Activated CD8-positive, alpha-beta memory T cell treated with anti-CD3 and anti-CD28 coated beads, Interleukin-2, amount 10 ng/mL, durations not matched to agents 7 days and 5 days (primary cell): ENCODE results near the gene HEPACAM. TPM values are rescaled to one million over a fixed set of nuclear protein-coding genes. Genes with fewer than 3 reads are reported as not detected.

Experiments
- ATAC-seq: fragments of 150-1000 bp; cut with Tn5 transposase; one replicate; pipeline ENCODE4 v1.10.0; 2021; ENCODE audit warnings: moderate library complexity
- CTCF ChIA-PET: fragments of 350-600 bp; sonication (Branson Sonifier 250); formaldehyde crosslinking; loops from one replicate; lab custom pipeline; 2021; ENCODE audit warnings: antibody characterized with exemption; lab: Charles Lee
- DNase-seq: peaks from one replicate; pipeline ENCODE4 v3.0.0-alpha.2; 2020
- H3K27ac Mint-ChIP-seq: one replicate; pipeline ENCODE4 v1.8.0; 2021; ENCODE audit warnings: mild to moderate bottlenecking, mixed read lengths
- H3K27me3 Mint-ChIP-seq: one replicate; pipeline ENCODE4 v1.8.0; 2021; ENCODE audit warnings: mixed read lengths
- H3K36me3 Mint-ChIP-seq: one replicate; pipeline ENCODE4 v1.8.0; 2021; ENCODE audit warnings: mild to moderate bottlenecking, mixed read lengths
- H3K4me1 Mint-ChIP-seq: one replicate; pipeline ENCODE4 v1.8.0; 2021; ENCODE audit warnings: mixed read lengths
- H3K4me3 Mint-ChIP-seq: one replicate; pipeline ENCODE4 v1.8.0; 2021; ENCODE audit warnings: mild to moderate bottlenecking, moderate library complexity, mixed read lengths
- H3K9me3 Mint-ChIP-seq: one replicate; pipeline ENCODE4 v1.8.0; 2022; ENCODE audit warnings: low read depth, mixed read lengths
- total RNA-seq, 2 experiments: library from RNA; stranded (reverse); gene quantifications; one replicate each; pipeline ENCODE4 v1.2.3, GENCODE V29; 2021

HEPACAM gene
- total RNA-seq, 2 experiments from 2014 or later, result not detected

DNA sequence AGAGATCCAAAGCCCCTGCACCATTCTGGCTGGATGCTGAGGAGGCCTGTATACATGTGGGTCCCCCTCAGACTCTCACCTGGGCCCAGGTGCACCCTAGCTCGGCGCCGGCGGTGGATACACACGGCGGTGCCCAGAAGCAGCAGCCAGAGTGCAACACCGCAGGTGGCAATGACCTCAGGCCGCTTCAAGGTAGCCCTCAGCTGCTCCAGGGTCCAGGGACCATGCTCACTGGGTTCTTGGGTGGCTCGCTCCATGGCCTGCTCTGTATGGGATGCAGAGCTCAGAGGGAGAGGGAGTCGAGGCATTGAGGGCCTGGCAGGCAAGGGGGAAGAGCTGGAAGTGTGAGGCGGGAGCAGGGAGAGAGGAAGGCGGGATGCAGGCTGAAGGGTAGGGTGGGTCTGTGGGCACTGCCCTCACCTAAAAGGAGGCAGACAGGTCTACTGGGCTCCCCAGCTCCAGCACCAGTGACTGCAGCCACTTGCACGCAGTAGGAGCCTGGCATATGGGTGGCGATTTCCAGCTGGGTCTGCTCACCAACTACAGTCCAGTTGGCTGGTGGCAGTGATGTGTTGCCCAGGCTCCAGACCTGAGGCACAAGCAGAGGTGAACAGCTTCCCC, 42.0 kb downstream of the HEPACAM start:
- Mint-ChIP-seq H3K27me3 (peaks cover 17% of the 10 kb centered on the region), H3K4me3 (no peak overlapping the region), H3K36me3 (no peaks in the 10 kb centered on the region), H3K9me3 (no peaks in the 10 kb centered on the region), H3K4me1 (peaks cover 2% of the 10 kb centered on the region), H3K27ac (no peak overlapping the region)
- DNase-seq (no peak), ATAC-seq (no peak)
- CTCF ChIA-PET, result interaction anchor here (1.1 kb wide), 1 partner anchor 18 kb away, joined by 4 read pairs; no protein-coding TSS in a partner anchor

DNA sequence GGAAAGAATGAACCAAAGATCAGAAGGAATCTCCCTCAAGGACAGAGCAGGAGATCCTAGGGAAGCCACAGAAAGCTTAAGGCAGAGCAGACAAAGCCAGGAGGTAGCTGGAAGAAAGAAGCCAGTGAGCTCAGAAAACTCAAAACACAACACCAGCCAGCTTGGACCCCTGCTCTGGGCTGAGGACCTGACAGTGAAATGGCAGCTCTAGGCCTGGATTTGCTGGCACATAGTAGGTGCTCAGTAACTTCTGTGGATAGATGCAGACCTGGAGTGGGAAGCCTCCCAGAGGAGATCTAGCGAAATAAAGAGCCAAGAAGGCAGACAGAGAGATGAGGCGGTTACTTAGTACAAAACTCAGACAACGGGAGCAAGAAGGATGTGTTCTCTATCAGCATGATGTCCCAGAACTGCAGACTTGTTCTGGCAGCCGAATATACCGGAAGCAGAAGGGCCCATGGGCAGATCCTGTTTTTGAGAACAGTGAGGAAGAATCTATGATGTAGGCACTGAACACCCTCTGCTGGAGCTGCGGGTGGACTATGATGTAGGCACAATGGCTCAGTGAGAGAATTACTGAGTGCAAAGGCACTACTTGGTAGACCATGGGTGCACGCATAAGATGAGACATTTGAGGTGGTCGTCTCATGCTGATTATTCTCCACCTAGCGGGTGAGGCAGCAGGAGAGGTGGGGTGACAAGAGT, 42.9 kb downstream of the HEPACAM start:
- no peak overlapping the region for H3K4me3 Mint-ChIP-seq
- H3K27me3 Mint-ChIP-seq, result peaks cover 17% of the 10 kb centered on the region
- ATAC-seq (no peak), DNase-seq (peak; percentile 22)
- H3K9me3 Mint-ChIP-seq, result no peaks in the 10 kb centered on the region
- H3K27ac Mint-ChIP-seq, result no peak overlapping the region
- CTCF ChIA-PET, result interaction anchor here (1.1 kb wide), 2 partner anchors 17 kb away, joined by 3 to 4 read pairs; no protein-coding TSS in a partner anchor
- H3K36me3 Mint-ChIP-seq, result no peaks in the 10 kb centered on the region
- peaks cover 2% of the 10 kb centered on the region for H3K4me1 Mint-ChIP-seq

DNA sequence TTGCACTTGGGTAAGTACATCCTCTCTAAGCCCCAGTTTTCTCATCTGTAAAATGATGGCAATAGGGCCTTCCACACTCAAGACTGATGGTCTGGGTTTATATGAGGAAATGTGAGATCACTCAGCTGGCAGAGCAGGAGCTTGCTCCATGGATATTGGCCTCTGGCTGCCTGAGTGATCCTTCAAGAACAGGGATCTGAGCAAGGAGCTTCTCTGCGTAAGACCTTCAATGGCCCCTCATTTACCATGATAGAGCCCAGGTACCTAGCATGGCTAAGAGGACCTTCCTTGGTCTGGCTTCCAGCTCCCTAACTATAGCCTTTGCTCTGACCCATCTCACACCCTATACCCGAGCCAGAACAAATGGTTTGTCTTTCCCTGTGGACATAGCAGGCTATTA, 43.7 kb downstream of the HEPACAM start:
- H3K27ac Mint-ChIP-seq, result no peak overlapping the region
- DNase-seq (peak; percentile 22), ATAC-seq (no peak)
- no peaks in the 10 kb centered on the region for H3K9me3 Mint-ChIP-seq
- CTCF ChIA-PET, result interaction anchor here (1.1 kb wide), 1 partner anchor 16 kb away, joined by 3 read pairs; no protein-coding TSS in a partner anchor
- H3K36me3 Mint-ChIP-seq, result no peaks in the 10 kb centered on the region
- peaks cover 15% of the 10 kb centered on the region for H3K27me3 Mint-ChIP-seq
- H3K4me3 Mint-ChIP-seq, result no peak overlapping the region
- no peaks in the 10 kb centered on the region for H3K4me1 Mint-ChIP-seq

DNA sequence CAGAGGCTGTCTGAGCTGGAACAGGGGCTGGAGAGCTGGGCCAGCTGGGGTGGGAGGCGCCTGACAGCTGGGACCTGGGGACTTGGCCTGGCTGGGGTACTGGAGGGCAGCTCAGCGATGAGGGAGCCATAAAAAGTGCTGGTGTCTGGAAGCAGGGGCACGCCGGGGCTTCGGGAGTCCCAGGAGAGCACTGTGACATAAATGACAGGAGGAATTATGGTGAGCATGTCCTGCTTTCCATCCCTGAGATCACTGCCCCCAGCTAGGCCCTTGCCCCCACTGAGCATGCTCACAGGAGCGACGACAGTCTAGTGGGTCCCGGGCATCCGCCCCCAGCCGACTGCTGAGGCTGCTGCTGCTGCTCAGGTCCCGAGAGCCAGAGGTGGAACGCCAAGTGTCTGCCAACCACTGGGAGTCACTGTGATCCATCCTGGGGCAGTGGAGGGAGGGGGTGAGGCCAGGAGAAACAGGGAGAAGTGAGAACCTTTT, 44.4 kb downstream of the HEPACAM start:
- peaks cover 15% of the 10 kb centered on the region for H3K27me3 Mint-ChIP-seq
- peak; percentile 34 for DNase-seq
- H3K27ac Mint-ChIP-seq, result no peak overlapping the region
- H3K4me3 Mint-ChIP-seq, result no peak overlapping the region
- H3K36me3 Mint-ChIP-seq, result no peaks in the 10 kb centered on the region
- H3K4me1 Mint-ChIP-seq, result no peaks in the 10 kb centered on the region
- CTCF ChIA-PET, result interaction anchor here (1.1 to 1.5 kb wide), 2 partner anchors 15 kb away, joined by 3 to 7 read pairs; no protein-coding TSS in a partner anchor
- no peaks in the 10 kb centered on the region for H3K9me3 Mint-ChIP-seq
- no peak for ATAC-seq

DNA sequence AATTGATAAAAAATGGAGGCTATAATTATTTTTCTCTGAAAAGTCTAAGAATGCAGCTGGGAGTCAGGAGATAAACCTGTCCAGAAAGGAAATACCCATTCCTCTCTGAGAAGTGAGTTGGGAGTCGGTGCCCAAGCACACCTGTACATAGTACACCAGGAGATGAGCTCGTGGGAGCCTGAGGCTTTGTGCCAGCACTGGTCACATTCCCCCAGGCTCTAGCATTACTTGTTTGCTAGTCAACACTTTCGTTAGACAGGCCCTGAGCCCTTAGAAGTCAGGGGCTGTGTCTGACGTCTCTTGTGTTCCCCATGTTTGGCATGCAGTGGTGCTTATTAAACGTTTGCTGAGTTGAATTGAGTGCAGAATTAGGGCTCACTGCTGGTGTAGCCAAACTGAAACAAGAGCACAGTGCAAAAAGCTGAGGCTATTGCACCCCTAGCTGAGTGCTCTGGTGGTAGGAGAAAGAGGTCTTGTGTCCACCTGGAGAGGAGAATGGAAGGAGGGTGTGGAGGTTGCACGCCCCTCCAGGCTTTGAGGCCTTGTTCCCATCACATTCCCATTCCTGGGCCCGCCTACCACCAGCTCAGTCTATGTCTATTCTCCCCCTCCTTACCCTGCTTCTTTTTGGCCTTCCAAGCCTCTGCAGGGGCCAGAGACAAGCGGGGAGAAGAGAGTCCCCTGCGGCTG, 45.0 kb downstream of the HEPACAM start:
- no peak overlapping the region for H3K27ac Mint-ChIP-seq
- H3K27me3 Mint-ChIP-seq, result peaks cover 15% of the 10 kb centered on the region
- peak; percentile 26 for DNase-seq
- H3K36me3 Mint-ChIP-seq, result no peaks in the 10 kb centered on the region
- H3K4me1 Mint-ChIP-seq, result no peaks in the 10 kb centered on the region
- H3K9me3 Mint-ChIP-seq, result no peaks in the 10 kb centered on the region
- no peak overlapping the region for H3K4me3 Mint-ChIP-seq
- CTCF ChIA-PET, result interaction anchor here (0.7 to 1.5 kb wide), 4 partner anchors 13 to 252 kb away, joined by 3 to 7 read pairs (median 3); partner anchors contain the start of gene HEPACAM
- no peak for ATAC-seq

DNA sequence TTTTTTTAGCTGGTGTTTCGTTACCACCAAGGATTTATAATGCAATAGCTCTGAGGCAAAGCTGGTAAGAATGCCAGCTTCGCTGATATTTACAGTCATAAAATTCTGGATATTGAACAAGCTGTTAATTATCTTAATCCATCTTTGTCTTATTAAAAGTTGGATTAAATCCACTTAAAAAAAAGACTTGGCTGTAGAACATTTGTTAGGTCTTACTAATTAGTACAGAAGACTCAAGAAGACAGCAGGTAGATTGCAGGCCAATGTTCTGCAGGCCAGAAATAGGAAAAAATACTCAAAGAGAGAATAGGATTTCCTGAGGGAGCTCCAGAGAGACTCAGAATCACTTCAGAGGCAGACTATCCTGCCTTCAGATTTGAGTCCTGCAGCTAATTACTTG, 45.7 kb downstream of the HEPACAM start:
- DNase-seq (no peak), ATAC-seq (no peak)
- H3K27me3 Mint-ChIP-seq, result peaks cover 19% of the 10 kb centered on the region
- no peaks in the 10 kb centered on the region for H3K4me1 Mint-ChIP-seq
- H3K36me3 Mint-ChIP-seq, result no peaks in the 10 kb centered on the region
- H3K4me3 Mint-ChIP-seq, result no peak overlapping the region
- H3K27ac Mint-ChIP-seq, result no peak overlapping the region
- no peaks in the 10 kb centered on the region for H3K9me3 Mint-ChIP-seq
- CTCF ChIA-PET, result interaction anchor here (0.7 to 1.5 kb wide), 3 partner anchors 14 to 253 kb away, joined by 3 to 7 read pairs (median 3); partner anchors contain the start of gene HEPACAM

DNA sequence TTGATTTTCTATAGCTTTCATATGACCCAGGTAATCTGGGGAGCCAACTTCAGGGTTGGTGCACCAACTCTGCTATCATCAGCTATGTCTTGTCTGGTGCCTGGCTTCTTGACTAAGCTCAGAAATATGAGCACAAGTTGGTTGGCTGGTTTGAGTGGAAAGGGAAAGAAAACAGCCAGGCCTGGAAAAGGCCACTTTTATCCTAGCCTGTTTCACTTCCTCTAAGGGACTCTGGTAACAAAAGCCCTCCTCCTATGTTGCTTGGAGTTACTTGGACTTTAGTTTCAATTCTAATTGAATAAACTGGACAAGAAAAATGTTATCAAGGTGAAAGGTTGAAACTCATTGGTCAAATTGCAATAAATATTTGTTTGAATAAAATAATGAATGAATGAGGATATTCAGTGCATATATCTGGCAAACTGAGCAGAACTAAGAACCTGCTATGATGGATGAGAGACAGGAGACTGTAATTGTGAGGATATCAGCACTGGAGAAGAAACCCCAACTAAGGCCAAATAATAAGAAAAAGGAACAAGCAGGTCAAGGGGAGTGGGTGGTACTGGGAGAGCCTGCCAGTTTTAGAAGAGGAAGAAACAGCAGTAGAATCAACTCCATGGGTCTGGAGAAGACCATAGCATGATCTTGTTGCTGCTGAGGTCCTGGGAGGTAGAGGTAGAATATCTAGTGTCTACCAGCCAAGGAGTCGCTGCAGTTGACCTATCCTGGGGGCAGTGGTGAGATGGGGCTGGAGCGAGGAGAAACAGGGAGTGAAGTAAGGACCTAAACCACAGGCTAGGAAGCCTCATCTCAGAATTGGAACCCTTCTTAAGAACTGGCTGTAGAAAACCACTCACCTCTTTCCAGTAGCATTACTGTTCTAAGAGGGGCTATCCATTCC, 46.4 kb downstream of the HEPACAM start:
- peaks cover 19% of the 10 kb centered on the region for H3K27me3 Mint-ChIP-seq
- CTCF ChIA-PET, result interaction anchor here (0.7 to 1.5 kb wide), 3 partner anchors 13 to 254 kb away, joined by 3 to 7 read pairs (median 5); no protein-coding TSS in a partner anchor
- H3K4me1 Mint-ChIP-seq, result no peaks in the 10 kb centered on the region
- no peak overlapping the region for H3K4me3 Mint-ChIP-seq
- H3K27ac Mint-ChIP-seq, result no peak overlapping the region
- no peak for DNase-seq
- no peaks in the 10 kb centered on the region for H3K36me3 Mint-ChIP-seq
- H3K9me3 Mint-ChIP-seq, result no peaks in the 10 kb centered on the region
- no peak for ATAC-seq

DNA sequence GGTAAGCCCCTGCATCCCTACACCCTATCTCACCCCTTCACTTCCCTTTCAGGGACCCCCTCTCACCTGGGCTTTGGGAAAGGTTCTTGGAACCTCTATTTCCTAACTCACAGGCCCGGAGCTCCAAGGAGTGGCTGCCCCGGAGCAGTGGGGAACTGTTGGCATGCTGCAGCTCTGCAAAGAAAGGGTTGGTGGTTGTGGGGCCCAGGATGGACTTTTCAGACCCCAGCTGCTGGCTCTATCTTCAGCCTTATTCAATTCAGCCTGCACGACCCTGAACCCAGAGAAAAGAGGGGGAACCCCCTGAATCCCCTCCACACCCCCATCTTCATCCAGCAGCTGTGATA, 48.2 kb downstream of the HEPACAM start:
- peaks cover 13% of the 10 kb centered on the region for H3K27me3 Mint-ChIP-seq
- CTCF ChIA-PET, result no interaction called here
- ATAC-seq (no peak), DNase-seq (no peak)
- H3K27ac Mint-ChIP-seq, result no peak overlapping the region
- no peak overlapping the region for H3K4me3 Mint-ChIP-seq
- no peaks in the 10 kb centered on the region for H3K9me3 Mint-ChIP-seq
- no peaks in the 10 kb centered on the region for H3K4me1 Mint-ChIP-seq
- no peaks in the 10 kb centered on the region for H3K36me3 Mint-ChIP-seq

DNA sequence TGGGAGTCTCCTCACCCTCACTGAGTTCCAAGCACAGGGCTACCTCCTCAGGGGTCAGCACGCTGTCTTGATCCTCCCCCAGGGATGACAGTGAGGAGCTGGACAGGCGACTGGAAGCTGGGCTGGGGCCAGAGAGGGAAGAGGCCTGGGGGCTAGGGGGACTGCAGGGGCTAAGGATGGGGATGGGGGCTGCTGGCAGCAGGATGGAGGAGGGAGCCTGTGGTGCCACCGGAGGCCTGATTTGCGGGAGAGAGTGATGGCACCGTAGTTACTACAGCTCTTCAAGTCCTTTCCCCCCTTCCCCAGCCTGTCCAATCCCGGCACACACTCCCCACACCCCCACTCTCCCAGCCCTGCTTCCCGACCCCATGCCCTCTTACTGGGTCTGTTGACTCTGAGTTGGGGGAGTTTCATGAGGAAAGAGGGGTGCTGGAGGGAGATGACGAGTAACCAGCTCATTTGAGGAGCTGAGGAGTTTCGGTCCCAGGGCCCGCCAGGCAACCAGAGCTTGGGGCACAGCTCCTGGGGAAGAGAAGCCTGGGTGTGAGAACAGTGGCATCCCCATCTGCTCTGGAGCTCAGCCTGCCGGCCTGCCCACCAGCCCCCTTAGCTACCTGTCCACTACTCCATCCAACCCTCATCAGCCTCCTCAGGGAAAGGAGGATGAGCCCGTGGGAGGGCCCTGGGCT, 48.7 kb downstream of the HEPACAM start:
- Mint-ChIP-seq H3K27ac (no peak overlapping the region), H3K36me3 (no peaks in the 10 kb centered on the region), H3K27me3 (peaks cover 13% of the 10 kb centered on the region), H3K4me1 (no peaks in the 10 kb centered on the region), H3K9me3 (no peaks in the 10 kb centered on the region), H3K4me3 (no peak overlapping the region)
- CTCF ChIA-PET, result no interaction called here
- DNase-seq (no peak), ATAC-seq (no peak)

DNA sequence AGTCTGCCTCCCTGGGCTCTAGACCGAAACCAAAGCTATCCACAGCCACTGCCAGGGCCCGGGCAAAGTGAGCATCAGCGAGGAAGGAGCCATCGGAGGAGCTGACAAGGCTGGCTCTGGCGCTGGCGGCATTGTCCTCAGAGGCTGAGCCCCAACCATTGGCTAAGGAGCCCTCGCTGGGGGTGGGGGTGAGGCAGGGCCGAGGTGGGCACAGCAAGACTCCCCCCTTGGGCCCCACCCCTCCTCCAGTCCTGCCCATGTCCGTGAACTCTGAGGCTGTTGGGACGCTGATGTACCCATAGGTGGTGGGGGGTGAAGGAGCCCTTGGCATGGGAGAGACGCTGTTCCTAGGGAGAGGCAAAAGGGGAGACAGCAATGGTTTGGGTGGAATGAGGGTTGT, 49.4 kb downstream of the HEPACAM start:
- H3K27ac Mint-ChIP-seq, result no peak overlapping the region
- no peak for ATAC-seq
- DNase-seq, result no peak
- no peaks in the 10 kb centered on the region for H3K36me3 Mint-ChIP-seq
- H3K9me3 Mint-ChIP-seq, result no peaks in the 10 kb centered on the region
- no peak overlapping the region for H3K4me3 Mint-ChIP-seq
- CTCF ChIA-PET, result no interaction called here
- no peaks in the 10 kb centered on the region for H3K4me1 Mint-ChIP-seq
- peaks cover 13% of the 10 kb centered on the region for H3K27me3 Mint-ChIP-seq

DNA sequence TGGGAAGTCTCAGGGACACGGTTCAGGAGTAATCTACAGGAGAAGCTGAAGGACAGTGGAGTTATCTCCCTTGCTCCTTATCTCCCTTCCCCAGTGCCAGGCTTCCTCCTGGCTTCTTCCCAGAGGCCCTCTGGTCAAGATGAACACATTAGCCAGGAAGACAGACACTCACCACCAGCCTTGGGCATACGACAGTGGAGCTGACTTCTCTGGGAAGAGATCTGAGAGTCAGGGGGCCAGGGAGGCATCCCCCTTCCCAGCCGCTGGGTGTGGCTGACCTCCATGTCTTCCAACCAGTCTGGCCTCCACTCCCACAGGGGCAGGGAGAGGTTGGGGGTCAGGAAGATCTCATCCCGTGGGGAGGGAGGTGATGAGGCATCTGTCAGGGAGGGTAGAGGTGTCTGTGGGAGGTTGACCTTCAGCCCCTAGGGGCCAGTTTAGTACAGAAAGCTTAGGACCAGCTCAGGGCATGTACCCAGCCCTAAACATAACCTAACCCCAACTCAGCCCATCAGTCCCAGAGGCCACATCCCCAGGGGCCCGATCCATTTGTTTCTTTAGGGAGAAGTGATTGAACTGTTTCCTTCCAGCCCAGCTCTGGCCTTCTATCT, 50.9 kb downstream of the HEPACAM start:
- no peak for DNase-seq
- Mint-ChIP-seq H3K4me3 (no peak overlapping the region), H3K36me3 (no peaks in the 10 kb centered on the region), H3K27ac (no peak overlapping the region), H3K9me3 (no peaks in the 10 kb centered on the region), H3K27me3 (peaks cover 11% of the 10 kb centered on the region), H3K4me1 (no peaks in the 10 kb centered on the region)
- CTCF ChIA-PET, result interaction anchor here (1.2 kb wide), 1 partner anchor 9 kb away, joined by 3 read pairs; no protein-coding TSS in a partner anchor
- no peak for ATAC-seq

DNA sequence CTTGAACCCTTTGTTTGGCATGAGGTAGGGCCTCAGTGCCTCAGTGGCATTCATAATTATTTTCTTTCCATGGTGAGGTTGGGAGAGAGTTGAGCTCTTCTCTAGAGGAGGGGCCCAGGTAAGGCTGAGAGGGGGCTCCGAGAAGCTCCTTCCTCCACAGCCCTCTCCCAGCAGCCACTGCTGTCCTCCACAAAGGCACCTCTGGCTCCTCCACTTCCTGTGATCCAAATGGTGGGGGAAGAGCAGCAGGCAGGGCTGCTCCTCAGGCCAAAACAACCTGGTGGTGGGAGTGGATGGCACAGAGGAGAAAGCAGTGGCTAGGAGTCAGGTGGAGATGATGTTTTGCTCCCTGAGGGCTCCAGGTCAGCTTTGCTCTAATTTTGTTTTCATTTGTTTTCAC, 51.5 kb downstream of the HEPACAM start:
- CTCF ChIA-PET, result no interaction called here
- ATAC-seq (no peak), DNase-seq (no peak)
- no peak overlapping the region for H3K4me3 Mint-ChIP-seq
- H3K9me3 Mint-ChIP-seq, result no peaks in the 10 kb centered on the region
- peaks cover 8% of the 10 kb centered on the region for H3K27me3 Mint-ChIP-seq
- no peaks in the 10 kb centered on the region for H3K4me1 Mint-ChIP-seq
- H3K27ac Mint-ChIP-seq, result no peak overlapping the region
- H3K36me3 Mint-ChIP-seq, result no peaks in the 10 kb centered on the region
